GM19324 (cell line): ENCODE measurements around the gene CALR.
"Not testable (repeated sequence)": the region's sequence is repeated elsewhere in the genome, so short reads cannot be mapped to it uniquely, and the experiment has no call there.

ENCODE experiments used
- ATAC-seq: cut with Tn5 transposase; IDR thresholded peaks from one replicate; pipeline ENCODE4 v1.9.1; 2021; ENCODE audit warnings: mild to moderate bottlenecking, moderate library complexity; ENCODE audit not compliant: unreplicated experiment, low FRiP score

CALR gene

GRCh38 chr19:12949363-12950283, 11.2 kb downstream of the CALR start:
- ATAC-seq, result no peak

GRCh38 chr19:12952050-12952449, 13.6 kb downstream of the CALR start:
- not testable (repeated sequence) for ATAC-seq

GRCh38 chr19:12952488-12953137, 14.2 kb downstream of the CALR start:
- ATAC-seq, result no peak

GRCh38 chr19:12953138-12953798, 14.9 kb downstream of the CALR start:
- no peak for ATAC-seq

- no peak for ATAC-seq
Measured at GRCh38 chr19:12953799-12954611, 15.6 kb downstream of the CALR start.

- ATAC-seq, result no peak
Measured at GRCh38 chr19:12954612-12954962, 16.2 kb downstream of the CALR start.

GRCh38 chr19:12955575-12955974, 17.2 kb downstream of the CALR start:
- ATAC-seq, result not testable (repeated sequence)

- no peak for ATAC-seq
Measured at GRCh38 chr19:12955996-12956395, 17.6 kb downstream of the CALR start.

GRCh38 chr19:12956446-12957388, 18.3 kb downstream of the CALR start, which contains the start of gene GADD45GIP1:
TSS of gene GADD45GIP1 (minus strand) at chr19:12957223. CDS start at chr19:12957212, 11 bp downstream.
- peak; percentile 81 for ATAC-seq

GRCh38 chr19:12957389-12957952, 19.1 kb downstream of the CALR start:
- ATAC-seq, result not testable (repeated sequence)

- no peak for ATAC-seq
Measured at GRCh38 chr19:12959481-12959880, 21.1 kb downstream of the CALR start.

GRCh38 chr19:12965017-12965811, 26.8 kb downstream of the CALR start:
- peak; percentile 68 for ATAC-seq

- no peak for ATAC-seq
Measured at GRCh38 chr19:12965812-12966135, 27.4 kb downstream of the CALR start.

GRCh38 chr19:12967907-12968306, 29.5 kb downstream of the CALR start:
- no peak for ATAC-seq

- no peak for ATAC-seq
Measured at GRCh38 chr19:12969292-12969988, 31.0 kb downstream of the CALR start, which contains the start of gene DAND5. TSS of gene DAND5 (plus strand) at chr19:12969576. CDS start at chr19:12969661, 85 bp downstream.

GRCh38 chr19:12970070-12970820, 31.8 kb downstream of the CALR start:
- ATAC-seq, result no peak

GRCh38 chr19:12973236-12973635, 34.8 kb downstream of the CALR start:
- no peak for ATAC-seq
